ENCODE measurements around the gene MAP1A. TPM values are rescaled to one million over a fixed set of nuclear protein-coding genes. Genes with fewer than 3 reads are reported as not detected.

Gene MAP1A
- total RNA-seq, 1 donor from 2014 or later, result 4.0 TPM

DNA sequence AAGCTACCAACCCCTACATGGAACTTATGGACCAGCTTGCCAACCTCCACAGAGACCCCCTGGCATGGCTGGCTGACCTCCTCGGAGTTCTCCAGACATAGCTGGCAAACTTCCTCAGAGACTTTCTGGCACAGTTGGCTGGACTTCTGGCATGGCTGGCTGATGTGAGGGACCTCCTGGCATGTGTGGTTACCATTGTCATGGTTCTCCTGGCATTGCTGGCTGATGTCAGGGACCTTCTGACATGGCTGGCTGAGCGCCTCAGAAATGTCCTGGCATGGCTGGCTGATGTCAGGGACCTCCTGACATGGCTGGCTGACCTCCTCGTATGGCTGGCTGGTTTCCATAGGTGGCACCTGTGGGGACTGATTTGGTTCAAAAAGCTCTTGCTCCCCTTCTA, 17.5 kb downstream of the MAP1A start:
- Histone ChIP-seq H3K36me3 (no peaks in the 10 kb centered on the region), H4K20me1 (ENCODE audit: low read depth) (no peaks in the 10 kb centered on the region), H3K27me3 (no peaks in the 10 kb centered on the region), H3F3A (ENCODE audit: low read depth) (peaks cover 18% of the 10 kb centered on the region), H3K4me1 (peaks cover 19% of the 10 kb centered on the region), H3K4me2 (no peak overlapping the region), H3K27ac (no peak overlapping the region), H3K9ac (no peak overlapping the region), H3K79me2 (ENCODE audit: low read depth) (no peaks in the 10 kb centered on the region), H3K4me3 (no peak overlapping the region), H3K9me3 (ENCODE audit: low read depth) (no peaks in the 10 kb centered on the region), H2AFZ (replicated peaks) (no peak overlapping the region)
- Mint-ChIP-seq H3K4me1 (peaks cover 19% of the 10 kb centered on the region), H3K27me3 (ENCODE audit: insufficient read depth, low read depth) (peaks cover 3% of the 10 kb centered on the region), H3K36me3 (peaks cover 9% of the 10 kb centered on the region), H3K27ac (no peak overlapping the region), H3K9me3 (no peaks in the 10 kb centered on the region), H3K4me3 (no peak overlapping the region)
- TF ChIP-seq EZH2phosphoT487 (IDR thresholded peaks at IDR 0.05) (no peak), EZH2 (IDR thresholded peaks at IDR 0.05) (no peak)
- TF ChIP-seq, protein P1, sequence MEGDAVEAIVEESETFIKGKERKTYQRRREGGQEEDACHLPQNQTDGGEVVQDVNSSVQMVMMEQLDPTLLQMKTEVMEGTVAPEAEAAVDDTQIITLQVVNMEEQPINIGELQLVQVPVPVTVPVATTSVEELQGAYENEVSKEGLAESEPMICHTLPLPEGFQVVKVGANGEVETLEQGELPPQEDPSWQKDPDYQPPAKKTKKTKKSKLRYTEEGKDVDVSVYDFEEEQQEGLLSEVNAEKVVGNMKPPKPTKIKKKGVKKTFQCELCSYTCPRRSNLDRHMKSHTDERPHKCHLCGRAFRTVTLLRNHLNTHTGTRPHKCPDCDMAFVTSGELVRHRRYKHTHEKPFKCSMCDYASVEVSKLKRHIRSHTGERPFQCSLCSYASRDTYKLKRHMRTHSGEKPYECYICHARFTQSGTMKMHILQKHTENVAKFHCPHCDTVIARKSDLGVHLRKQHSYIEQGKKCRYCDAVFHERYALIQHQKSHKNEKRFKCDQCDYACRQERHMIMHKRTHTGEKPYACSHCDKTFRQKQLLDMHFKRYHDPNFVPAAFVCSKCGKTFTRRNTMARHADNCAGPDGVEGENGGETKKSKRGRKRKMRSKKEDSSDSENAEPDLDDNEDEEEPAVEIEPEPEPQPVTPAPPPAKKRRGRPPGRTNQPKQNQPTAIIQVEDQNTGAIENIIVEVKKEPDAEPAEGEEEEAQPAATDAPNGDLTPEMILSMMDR (IDR thresholded peaks at IDR 0.05), result no peak
- DNase-seq (ENCODE audit: low spot score), result no peak

DNA sequence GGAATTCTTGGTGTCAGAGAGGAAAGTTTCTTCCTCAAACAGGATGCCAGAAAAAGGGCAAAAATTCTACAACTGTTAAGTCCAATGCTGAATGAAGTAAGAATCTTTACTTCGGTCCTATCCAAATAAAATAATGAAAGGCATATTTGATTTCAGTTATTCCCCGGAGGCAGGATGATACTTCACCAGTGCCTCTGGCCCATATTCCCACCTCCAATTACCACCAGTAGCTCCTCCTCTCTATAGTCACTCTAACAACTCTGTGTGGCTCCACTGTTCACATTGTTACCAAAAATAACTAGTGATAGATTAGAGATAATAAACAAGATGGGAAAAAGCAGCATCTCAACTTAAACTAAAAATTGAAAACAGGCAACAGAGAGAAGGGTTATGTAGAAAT, 20.7 kb downstream of the MAP1A start:
- Histone ChIP-seq H3K27ac (no peak overlapping the region), H3K36me3 (no peaks in the 10 kb centered on the region), H3F3A (ENCODE audit: low read depth) (no peaks in the 10 kb centered on the region), H3K9me3 (ENCODE audit: low read depth) (no peaks in the 10 kb centered on the region), H3K79me2 (ENCODE audit: low read depth) (no peaks in the 10 kb centered on the region), H3K27me3 (no peaks in the 10 kb centered on the region), H3K4me2 (no peak overlapping the region), H3K4me3 (no peak overlapping the region), H4K20me1 (ENCODE audit: low read depth) (no peaks in the 10 kb centered on the region), H2AFZ (replicated peaks) (no peak overlapping the region), H3K4me1 (no peaks in the 10 kb centered on the region), H3K9ac (no peak overlapping the region)
- peaks cover 9% of the 10 kb centered on the region for H3K36me3 Mint-ChIP-seq
- peaks cover 3% of the 10 kb centered on the region for H3K9me3 Mint-ChIP-seq
- H3K27me3 Mint-ChIP-seq (ENCODE audit: insufficient read depth, low read depth), result peaks cover 2% of the 10 kb centered on the region
- no peak for DNase-seq (ENCODE audit: low spot score)
- TF ChIP-seq, protein P1 (IDR thresholded peaks at IDR 0.05), result no peak
- TF ChIP-seq EZH2 (IDR thresholded peaks at IDR 0.05), result no peak
- no peak for TF ChIP-seq EZH2phosphoT487 (IDR thresholded peaks at IDR 0.05)
- H3K27ac Mint-ChIP-seq, result no peak overlapping the region
- no peak overlapping the region for H3K4me3 Mint-ChIP-seq
- peaks cover 4% of the 10 kb centered on the region for H3K4me1 Mint-ChIP-seq

DNA sequence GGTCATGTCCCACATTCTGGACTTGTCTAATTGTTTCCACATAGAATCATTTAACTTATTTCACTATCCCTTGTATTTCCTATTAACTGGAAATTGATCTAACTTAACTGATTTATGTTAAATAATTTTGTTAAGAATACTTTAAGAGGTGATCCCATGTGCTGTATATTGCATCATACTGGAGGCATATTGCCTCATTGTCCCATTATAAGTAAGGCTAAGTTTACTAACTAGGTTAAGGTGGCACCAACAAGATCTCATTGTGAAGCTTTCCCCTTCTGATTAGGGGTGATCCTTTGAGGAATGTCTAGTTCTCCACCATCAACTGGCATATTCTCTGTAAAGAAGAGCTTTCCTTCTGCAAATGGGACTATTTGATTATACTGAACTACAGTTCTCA, 24.4 kb downstream of the MAP1A start:
- no peak for DNase-seq (ENCODE audit: low spot score)
- no peaks in the 10 kb centered on the region for H3F3A ChIP-seq (ENCODE audit: low read depth)
- H4K20me1 ChIP-seq (ENCODE audit: low read depth), result no peaks in the 10 kb centered on the region
- peaks cover 11% of the 10 kb centered on the region for H3K36me3 Mint-ChIP-seq
- H3K4me2 ChIP-seq, result no peak overlapping the region
- H3K27ac ChIP-seq, result no peak overlapping the region
- no peaks in the 10 kb centered on the region for H3K79me2 ChIP-seq (ENCODE audit: low read depth)
- no peak overlapping the region for H3K4me3 ChIP-seq
- no peaks in the 10 kb centered on the region for H3K27me3 ChIP-seq
- H3K4me3 Mint-ChIP-seq, result no peak overlapping the region
- peaks cover 4% of the 10 kb centered on the region for H3K4me1 Mint-ChIP-seq
- H3K4me1 ChIP-seq, result no peaks in the 10 kb centered on the region
- no peak overlapping the region for H3K27ac Mint-ChIP-seq
- H3K9me3 Mint-ChIP-seq, result peaks cover 8% of the 10 kb centered on the region
- TF ChIP-seq EZH2 (IDR thresholded peaks at IDR 0.05), result no peak
- TF ChIP-seq, protein P1 (IDR thresholded peaks at IDR 0.05), result no peak
- H3K27me3 Mint-ChIP-seq (ENCODE audit: insufficient read depth, low read depth), result peaks cover 2% of the 10 kb centered on the region
- H3K9me3 ChIP-seq (ENCODE audit: low read depth), result no peaks in the 10 kb centered on the region
- H3K9ac ChIP-seq, result no peak overlapping the region
- no peak overlapping the region for H2AFZ ChIP-seq (replicated peaks)
- no peaks in the 10 kb centered on the region for H3K36me3 ChIP-seq

Data from neural progenitor cell (in vitro differentiated cells).